ENCODE results near the gene CCDC87. TPM values are rescaled to one million over a fixed set of nuclear protein-coding genes. Genes with fewer than 3 reads are reported as not detected.
A peak's percentile ranks its signal among the peaks of the same experiment; 100 is the strongest.

Gene CCDC87
- total and polyA plus RNA-seq, 4 donors = 0.14 to 0.17 (median 0.14) TPM; not detected in 1

DNA sequence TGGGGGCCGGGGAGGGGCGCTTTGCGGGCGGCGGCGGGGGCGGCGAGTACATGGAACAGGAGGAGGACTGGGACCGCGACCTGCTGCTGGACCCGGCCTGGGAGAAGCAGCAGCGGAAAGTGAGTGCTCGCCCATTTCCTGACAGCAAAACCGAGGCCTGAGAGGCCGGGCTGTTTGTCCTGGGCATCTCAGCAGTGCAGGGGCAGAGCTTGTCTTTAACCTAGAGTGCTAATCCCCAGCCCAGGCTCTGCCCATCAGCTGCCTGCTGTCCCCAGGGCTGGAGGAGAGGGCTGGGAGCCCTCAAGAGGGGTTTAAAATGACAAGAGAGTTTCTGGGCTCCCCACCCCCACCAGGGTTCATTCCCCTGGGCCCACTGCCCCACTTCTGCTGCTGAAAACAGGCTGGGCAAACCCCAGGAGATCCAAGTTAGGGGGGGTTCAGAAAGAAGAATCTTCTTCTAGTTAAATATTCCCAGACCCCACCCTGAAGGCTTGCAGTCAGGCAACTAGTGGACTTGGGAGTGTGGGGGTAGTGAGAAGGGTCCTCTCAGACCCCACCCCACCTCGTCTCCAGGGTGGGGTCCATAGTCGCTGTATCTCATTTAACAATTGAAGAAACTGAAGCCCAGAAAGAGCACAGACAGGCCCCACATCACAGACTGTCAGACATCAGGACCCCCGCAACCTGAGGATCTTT lies 45.7 kb downstream of the CCDC87 start:
- no peak for DNase-seq (ENCODE audit: low spot score)
- H3K9ac ChIP-seq (ENCODE audit: low read depth in 1 of 2, low read length in 2 of 2) = no peak overlapping the region
- TF ChIP-seq HNF4A (conservative IDR thresholded peaks at IDR 0.05) (no peak), RXRA (IDR thresholded peaks at IDR 0.05) (no peak), JUND (IDR thresholded peaks at IDR 0.05) (no peak)
- no peak overlapping the region for H3K4me3 ChIP-seq (ENCODE audit: low read depth in 1 of 3, low read length in 3 of 3)
- H3K27ac ChIP-seq (ENCODE audit: low read depth in 1 of 2, low read length in 2 of 2) = no peak overlapping the region
- H3K27me3 ChIP-seq (ENCODE audit: control insufficient read depth in 4 of 4, insufficient read depth in 4 of 4, low read length in 3 of 4) = no peaks in the 10 kb centered on the region
- H3K36me3 ChIP-seq (ENCODE audit: control insufficient read depth in 4 of 4, insufficient read depth in 3 of 4, low read depth in 1 of 4, low read length in 3 of 4) = peaks cover 0 to 9% (median 4%) of the 10 kb centered on the region in 4 donors
- no peaks in the 10 kb centered on the region for H3K9me3 ChIP-seq (ENCODE audit: control insufficient read depth in 4 of 4, low read length in 3 of 4)
- 40% methylated on average over 18 of the region's 18 CpGs for WGBS
- peaks cover 5 to 12% (median 8%) of the 10 kb centered on the region in 4 donors for H3K4me1 ChIP-seq (ENCODE audit: control insufficient read depth in 4 of 4, insufficient read depth in 4 of 4, low read length in 3 of 4)

DNA sequence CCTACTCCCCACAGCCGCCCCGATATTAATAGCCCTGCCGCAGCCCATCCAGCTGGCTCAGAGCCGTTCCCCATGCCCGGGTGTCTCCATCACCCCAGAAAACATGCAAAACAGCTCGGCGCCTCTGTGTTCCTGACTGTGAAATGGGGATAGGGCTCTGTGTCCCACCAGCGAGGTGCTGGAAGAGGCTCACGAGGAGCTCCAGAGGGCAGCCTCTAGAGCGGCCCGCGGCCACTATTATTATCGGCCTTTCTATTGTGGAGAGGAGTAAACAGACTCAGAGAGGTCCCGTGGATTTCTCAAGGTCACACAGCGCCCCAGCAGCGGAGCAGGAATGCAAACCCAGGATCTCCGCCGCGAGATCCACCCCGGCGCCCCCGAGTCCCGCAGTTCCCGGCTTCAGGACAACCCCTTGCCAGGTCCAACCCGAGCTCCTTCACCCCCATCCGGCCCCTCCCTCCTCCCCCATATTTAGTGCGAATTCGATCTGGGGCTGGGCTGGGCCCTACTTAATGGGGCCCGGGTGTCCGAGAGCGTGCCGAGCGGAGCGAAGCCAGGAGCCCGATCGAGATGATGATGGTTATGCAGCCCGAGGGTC lies 46.4 kb downstream of the CCDC87 start, which contains the start of gene ACTN3:
Gene ACTN3, plus strand, starts transcription at position 536 of the 598 bp plus-strand sequence. Its CDS starts 35 bp downstream, at position 571.
- Histone ChIP-seq H3K4me3 (ENCODE audit: low read depth in 1 of 3, low read length in 3 of 3) (peak within 1 kb of the TSS; percentile 60 to 84 (median 70)), H3K9ac (ENCODE audit: low read depth in 1 of 2, low read length in 2 of 2) (peak within 1 kb of the TSS; percentile 68 to 74), H3K9me3 (ENCODE audit: control insufficient read depth in 4 of 4, low read length in 3 of 4) (no peaks in the 10 kb centered on the region), H3K4me1 (ENCODE audit: control insufficient read depth in 4 of 4, insufficient read depth in 4 of 4, low read length in 3 of 4) (peaks cover 5 to 12% (median 8%) of the 10 kb centered on the region in 4 donors), H3K27me3 (ENCODE audit: control insufficient read depth in 4 of 4, insufficient read depth in 4 of 4, low read length in 3 of 4) (no peaks in the 10 kb centered on the region), H3K36me3 (ENCODE audit: control insufficient read depth in 4 of 4, insufficient read depth in 3 of 4, low read depth in 1 of 4, low read length in 3 of 4) (peaks cover 0 to 12% (median 4%) of the 10 kb centered on the region in 4 donors), H3K27ac (ENCODE audit: low read depth in 1 of 2, low read length in 2 of 2) (peak within 1 kb of the TSS; percentile 24 to 50)
- 12% methylated on average over 37 of the region's 37 CpGs for WGBS
- no peak for DNase-seq (ENCODE audit: low spot score)
- no peak for TF ChIP-seq FOXA1 (IDR thresholded peaks at IDR 0.05)
- TF ChIP-seq, protein P1, sequence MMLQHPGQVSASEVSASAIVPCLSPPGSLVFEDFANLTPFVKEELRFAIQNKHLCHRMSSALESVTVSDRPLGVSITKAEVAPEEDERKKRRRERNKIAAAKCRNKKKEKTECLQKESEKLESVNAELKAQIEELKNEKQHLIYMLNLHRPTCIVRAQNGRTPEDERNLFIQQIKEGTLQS (IDR thresholded peaks at IDR 0.05) = no peak
- no peak for TF ChIP-seq YY1 (IDR thresholded peaks at IDR 0.05)
- TF ChIP-seq SP1 (IDR thresholded peaks at IDR 0.05) = no peak
- no peak for TF ChIP-seq NR2F2 (IDR thresholded peaks at IDR 0.05)
- TF ChIP-seq RXRA (IDR thresholded peaks at IDR 0.05) = no peak
- TF ChIP-seq, protein P2, sequence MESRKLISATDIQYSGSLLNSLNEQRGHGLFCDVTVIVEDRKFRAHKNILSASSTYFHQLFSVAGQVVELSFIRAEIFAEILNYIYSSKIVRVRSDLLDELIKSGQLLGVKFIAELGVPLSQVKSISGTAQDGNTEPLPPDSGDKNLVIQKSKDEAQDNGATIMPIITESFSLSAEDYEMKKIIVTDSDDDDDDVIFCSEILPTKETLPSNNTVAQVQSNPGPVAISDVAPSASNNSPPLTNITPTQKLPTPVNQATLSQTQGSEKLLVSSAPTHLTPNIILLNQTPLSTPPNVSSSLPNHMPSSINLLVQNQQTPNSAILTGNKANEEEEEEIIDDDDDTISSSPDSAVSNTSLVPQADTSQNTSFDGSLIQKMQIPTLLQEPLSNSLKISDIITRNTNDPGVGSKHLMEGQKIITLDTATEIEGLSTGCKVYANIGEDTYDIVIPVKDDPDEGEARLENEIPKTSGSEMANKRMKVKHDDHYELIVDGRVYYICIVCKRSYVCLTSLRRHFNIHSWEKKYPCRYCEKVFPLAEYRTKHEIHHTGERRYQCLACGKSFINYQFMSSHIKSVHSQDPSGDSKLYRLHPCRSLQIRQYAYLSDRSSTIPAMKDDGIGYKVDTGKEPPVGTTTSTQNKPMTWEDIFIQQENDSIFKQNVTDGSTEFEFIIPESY (IDR thresholded peaks at IDR 0.05) = no peak
- TF ChIP-seq, protein P3, sequence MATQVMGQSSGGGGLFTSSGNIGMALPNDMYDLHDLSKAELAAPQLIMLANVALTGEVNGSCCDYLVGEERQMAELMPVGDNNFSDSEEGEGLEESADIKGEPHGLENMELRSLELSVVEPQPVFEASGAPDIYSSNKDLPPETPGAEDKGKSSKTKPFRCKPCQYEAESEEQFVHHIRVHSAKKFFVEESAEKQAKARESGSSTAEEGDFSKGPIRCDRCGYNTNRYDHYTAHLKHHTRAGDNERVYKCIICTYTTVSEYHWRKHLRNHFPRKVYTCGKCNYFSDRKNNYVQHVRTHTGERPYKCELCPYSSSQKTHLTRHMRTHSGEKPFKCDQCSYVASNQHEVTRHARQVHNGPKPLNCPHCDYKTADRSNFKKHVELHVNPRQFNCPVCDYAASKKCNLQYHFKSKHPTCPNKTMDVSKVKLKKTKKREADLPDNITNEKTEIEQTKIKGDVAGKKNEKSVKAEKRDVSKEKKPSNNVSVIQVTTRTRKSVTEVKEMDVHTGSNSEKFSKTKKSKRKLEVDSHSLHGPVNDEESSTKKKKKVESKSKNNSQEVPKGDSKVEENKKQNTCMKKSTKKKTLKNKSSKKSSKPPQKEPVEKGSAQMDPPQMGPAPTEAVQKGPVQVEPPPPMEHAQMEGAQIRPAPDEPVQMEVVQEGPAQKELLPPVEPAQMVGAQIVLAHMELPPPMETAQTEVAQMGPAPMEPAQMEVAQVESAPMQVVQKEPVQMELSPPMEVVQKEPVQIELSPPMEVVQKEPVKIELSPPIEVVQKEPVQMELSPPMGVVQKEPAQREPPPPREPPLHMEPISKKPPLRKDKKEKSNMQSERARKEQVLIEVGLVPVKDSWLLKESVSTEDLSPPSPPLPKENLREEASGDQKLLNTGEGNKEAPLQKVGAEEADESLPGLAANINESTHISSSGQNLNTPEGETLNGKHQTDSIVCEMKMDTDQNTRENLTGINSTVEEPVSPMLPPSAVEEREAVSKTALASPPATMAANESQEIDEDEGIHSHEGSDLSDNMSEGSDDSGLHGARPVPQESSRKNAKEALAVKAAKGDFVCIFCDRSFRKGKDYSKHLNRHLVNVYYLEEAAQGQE (IDR thresholded peaks at IDR 0.05) = no peak
- no peak for TF ChIP-seq HNF4A (conservative IDR thresholded peaks at IDR 0.05)
- TF ChIP-seq TAF1 (conservative IDR thresholded peaks at IDR 0.05) = no peak
- no peak for TF ChIP-seq HNF4G (IDR thresholded peaks at IDR 0.05)
- TF ChIP-seq, protein P4, sequence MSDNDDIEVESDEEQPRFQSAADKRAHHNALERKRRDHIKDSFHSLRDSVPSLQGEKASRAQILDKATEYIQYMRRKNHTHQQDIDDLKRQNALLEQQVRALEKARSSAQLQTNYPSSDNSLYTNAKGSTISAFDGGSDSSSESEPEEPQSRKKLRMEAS (IDR thresholded peaks at IDR 0.05) = no peak
- no peak for TF ChIP-seq RAD21 (IDR thresholded peaks at IDR 0.05)
- TF ChIP-seq EGR1 (IDR thresholded peaks at IDR 0.05; ENCODE audit: low read depth in 2 of 2) = no peak
- TF ChIP-seq, protein P5, sequence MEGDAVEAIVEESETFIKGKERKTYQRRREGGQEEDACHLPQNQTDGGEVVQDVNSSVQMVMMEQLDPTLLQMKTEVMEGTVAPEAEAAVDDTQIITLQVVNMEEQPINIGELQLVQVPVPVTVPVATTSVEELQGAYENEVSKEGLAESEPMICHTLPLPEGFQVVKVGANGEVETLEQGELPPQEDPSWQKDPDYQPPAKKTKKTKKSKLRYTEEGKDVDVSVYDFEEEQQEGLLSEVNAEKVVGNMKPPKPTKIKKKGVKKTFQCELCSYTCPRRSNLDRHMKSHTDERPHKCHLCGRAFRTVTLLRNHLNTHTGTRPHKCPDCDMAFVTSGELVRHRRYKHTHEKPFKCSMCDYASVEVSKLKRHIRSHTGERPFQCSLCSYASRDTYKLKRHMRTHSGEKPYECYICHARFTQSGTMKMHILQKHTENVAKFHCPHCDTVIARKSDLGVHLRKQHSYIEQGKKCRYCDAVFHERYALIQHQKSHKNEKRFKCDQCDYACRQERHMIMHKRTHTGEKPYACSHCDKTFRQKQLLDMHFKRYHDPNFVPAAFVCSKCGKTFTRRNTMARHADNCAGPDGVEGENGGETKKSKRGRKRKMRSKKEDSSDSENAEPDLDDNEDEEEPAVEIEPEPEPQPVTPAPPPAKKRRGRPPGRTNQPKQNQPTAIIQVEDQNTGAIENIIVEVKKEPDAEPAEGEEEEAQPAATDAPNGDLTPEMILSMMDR (IDR thresholded peaks at IDR 0.05; ENCODE audit: low read depth, low read length, missing input control) = no peak
- no peak for TF ChIP-seq FOXA2 (IDR thresholded peaks at IDR 0.05)
- TF ChIP-seq GABPA (IDR thresholded peaks at IDR 0.05 in 1 of 2, conservative IDR thresholded peaks at IDR 0.05 in 1 of 2) = no peak
- no peak for TF ChIP-seq JUND (IDR thresholded peaks at IDR 0.05)

All from liver (tissue), 9 donors.